Mammary epithelial cell (primary cell): ENCODE data around the gene ERF.
"Not testable (repeated sequence)": the region's sequence is repeated elsewhere in the genome, so short reads cannot be mapped to it uniquely, and the experiment has no call there.

ENCODE experiments used
- EZH2 ChIP-seq: IDR thresholded peaks from 2 replicates; pipeline ENCODE4 v1.6.1; 2012; ENCODE audit warnings: low read length, inconsistent platforms, borderline replicate concordance
- TF ChIP-seq, protein P1 (sequence below), 2 donors: IDR thresholded peaks in 1 of 2; conservative IDR thresholded peaks in 1 of 2; 2 replicates each; pipeline ENCODE4 v1.5.1; 2011 to 2012; ENCODE audit warnings: inconsistent platforms in 2 of 2, low read length in 2 of 2, mild to moderate bottlenecking in 2 of 2, control low read depth in 1 of 2, low read depth in 1 of 2; ENCODE audit not compliant: insufficient read depth in 1 of 2; ENCODE audit errors: extremely low read depth in 1 of 2

DNA sequence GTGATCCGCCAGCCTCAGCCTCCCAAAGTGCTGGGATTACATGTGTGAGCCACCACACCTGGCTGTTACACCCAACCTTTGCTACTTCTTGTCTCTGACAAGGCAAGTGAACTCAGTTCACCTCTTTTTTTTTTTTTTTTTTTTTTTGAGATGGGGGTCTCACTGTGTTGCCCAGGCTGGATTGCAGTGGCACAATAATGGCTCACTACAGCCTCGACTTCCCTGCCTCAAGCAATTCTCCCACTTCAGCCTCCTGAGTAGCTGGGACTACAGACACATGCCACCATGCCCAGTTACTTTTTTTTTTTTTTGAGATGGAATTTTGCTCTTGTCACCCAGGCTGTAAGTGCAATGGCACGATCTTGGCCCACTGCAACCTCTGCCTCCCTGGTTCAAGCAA, 2.9 kb upstream of the ERF start:
- not testable (repeated sequence) for TF ChIP-seq EZH2
- TF ChIP-seq, protein P1, sequence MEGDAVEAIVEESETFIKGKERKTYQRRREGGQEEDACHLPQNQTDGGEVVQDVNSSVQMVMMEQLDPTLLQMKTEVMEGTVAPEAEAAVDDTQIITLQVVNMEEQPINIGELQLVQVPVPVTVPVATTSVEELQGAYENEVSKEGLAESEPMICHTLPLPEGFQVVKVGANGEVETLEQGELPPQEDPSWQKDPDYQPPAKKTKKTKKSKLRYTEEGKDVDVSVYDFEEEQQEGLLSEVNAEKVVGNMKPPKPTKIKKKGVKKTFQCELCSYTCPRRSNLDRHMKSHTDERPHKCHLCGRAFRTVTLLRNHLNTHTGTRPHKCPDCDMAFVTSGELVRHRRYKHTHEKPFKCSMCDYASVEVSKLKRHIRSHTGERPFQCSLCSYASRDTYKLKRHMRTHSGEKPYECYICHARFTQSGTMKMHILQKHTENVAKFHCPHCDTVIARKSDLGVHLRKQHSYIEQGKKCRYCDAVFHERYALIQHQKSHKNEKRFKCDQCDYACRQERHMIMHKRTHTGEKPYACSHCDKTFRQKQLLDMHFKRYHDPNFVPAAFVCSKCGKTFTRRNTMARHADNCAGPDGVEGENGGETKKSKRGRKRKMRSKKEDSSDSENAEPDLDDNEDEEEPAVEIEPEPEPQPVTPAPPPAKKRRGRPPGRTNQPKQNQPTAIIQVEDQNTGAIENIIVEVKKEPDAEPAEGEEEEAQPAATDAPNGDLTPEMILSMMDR (conservative IDR thresholded peaks at IDR 0.05 in 1 of 2, IDR thresholded peaks at IDR 0.05 in 1 of 2; ENCODE audit: extremely low read depth in 1 of 2, insufficient read depth in 1 of 2, low read depth in 1 of 2, low read length in 2 of 2): not testable (repeated sequence)
